ENCODE results near the gene HSPA9. TPM values are rescaled to one million over a fixed set of nuclear protein-coding genes. Genes with fewer than 3 reads are reported as not detected.

HSPA9 gene
- total and polyA plus RNA-seq, 8 donors: 68.8 to 427 (median 175) TPM

GRCh38 chr5:138533973-138534941, 40.9 kb downstream of the HSPA9 start:
- 62 to 78% (median 69%) methylated on average over 5 of the region's 5 CpGs for WGBS, 5 donors
- Histone ChIP-seq H3K4me1 (peaks cover 8 to 91% (median 45%) of the 10 kb centered on the region in 4 donors), H3K27ac (peak overlapping the region in 2 of 5 donors; percentile 4 to 27), H3K9me3 (no peaks in the 10 kb centered on the region), H3K27me3 (no peaks in the 10 kb centered on the region), H3K36me3 (peaks cover 0 to 12% (median 4%) of the 10 kb centered on the region in 4 donors), H3K4me3 (no peak overlapping the region)
- TF ChIP-seq POLR2A (IDR thresholded peaks at IDR 0.05) (no peak), CTCF (IDR thresholded peaks at IDR 0.05) (no peak), EP300 (IDR thresholded peaks at IDR 0.05) (no peak), POLR2AphosphoS5 (IDR thresholded peaks at IDR 0.05) (no peak)
- no peak for DNase-seq
- intact Hi-C loops (cut with DNase I; ENCODE audit: low total_unique reads): no loop called here

- Histone ChIP-seq H3K27ac (no peak overlapping the region), H3K9me3 (no peaks in the 10 kb centered on the region), H3K27me3 (no peaks in the 10 kb centered on the region), H3K36me3 (peaks cover 0 to 30% (median 7%) of the 10 kb centered on the region in 4 donors), H3K4me3 (no peak overlapping the region), H3K4me1 (peaks cover 23 to 82% (median 51%) of the 10 kb centered on the region in 4 donors)
- intact Hi-C loops (cut with DNase I; ENCODE audit: low total_unique reads): no loop called here
- TF ChIP-seq POLR2A (IDR thresholded peaks at IDR 0.05) (no peak), POLR2AphosphoS5 (IDR thresholded peaks at IDR 0.05) (no peak), CTCF (IDR thresholded peaks at IDR 0.05) (no peak), EP300 (IDR thresholded peaks at IDR 0.05) (no peak)
- 91 to 95% (median 93%) methylated on average over 8 of the region's 8 CpGs for WGBS, 5 donors
- no peak for DNase-seq
Observed at GRCh38 chr5:138529812-138530211, 45.4 kb downstream of the HSPA9 start.

- H3K27ac ChIP-seq: peak overlapping the region in 3 of 5 donors; percentile 14 to 23 (median 20)
- no peaks in the 10 kb centered on the region for H3K9me3 ChIP-seq
- peaks cover 23 to 73% (median 46%) of the 10 kb centered on the region in 4 donors for H3K4me1 ChIP-seq
- intact Hi-C loops (cut with DNase I; ENCODE audit: low total_unique reads): no loop called here
- H3K4me3 ChIP-seq: no peak overlapping the region
- H3K36me3 ChIP-seq: peaks cover 0 to 33% (median 7%) of the 10 kb centered on the region in 4 donors
- no peaks in the 10 kb centered on the region for H3K27me3 ChIP-seq
- 50 to 62% (median 56%) methylated on average over 7 of the region's 7 CpGs for WGBS, 5 donors
- DNase-seq: no peak
- TF ChIP-seq CTCF (IDR thresholded peaks at IDR 0.05) (no peak), EP300 (IDR thresholded peaks at IDR 0.05) (no peak), POLR2A (IDR thresholded peaks at IDR 0.05) (no peak), POLR2AphosphoS5 (IDR thresholded peaks at IDR 0.05) (no peak)
Observed at GRCh38 chr5:138528744-138529469, 46.3 kb downstream of the HSPA9 start.

- no peaks in the 10 kb centered on the region for H3K9me3 ChIP-seq
- WGBS, 5 donors: 32 to 50% (median 33%) methylated on average over 1 of the region's 1 CpG
- peaks cover 23 to 71% (median 46%) of the 10 kb centered on the region in 4 donors for H3K4me1 ChIP-seq
- no peak overlapping the region for H3K27ac ChIP-seq
- no peak overlapping the region for H3K4me3 ChIP-seq
- DNase-seq: peak in 1 of 2 donors; percentile 55
- intact Hi-C loops (cut with DNase I; ENCODE audit: low total_unique reads): no loop called here
- H3K27me3 ChIP-seq: no peaks in the 10 kb centered on the region
- TF ChIP-seq POLR2A (IDR thresholded peaks at IDR 0.05) (no peak), CTCF (IDR thresholded peaks at IDR 0.05) (no peak), POLR2AphosphoS5 (IDR thresholded peaks at IDR 0.05) (peak in 1 of 3 donors; percentile 43), EP300 (IDR thresholded peaks at IDR 0.05) (no peak)
- peaks cover 0 to 38% (median 7%) of the 10 kb centered on the region in 4 donors for H3K36me3 ChIP-seq
Observed at GRCh38 chr5:138528208-138528607, 47.0 kb downstream of the HSPA9 start.

All from stomach (tissue), 9 donors.